B cell (primary cell): ENCODE data around the gene C19orf33. TPM values are rescaled to one million over a fixed set of nuclear protein-coding genes. Genes with fewer than 3 reads are reported as not detected.

ENCODE experiments used
- ATAC-seq: fragments of 200-7000 bp; cut with Tn5 transposase; one replicate; pipeline ENCODE4 v1.10.0; 2021; ENCODE audit warnings: low read depth, mild to moderate bottlenecking, moderate number of reproducible peaks, moderate library complexity
- CTCF ChIA-PET: fragments of 350-600 bp; sonication (Branson Sonifier 250); formaldehyde crosslinking; loops from one replicate; lab custom pipeline; 2021; ENCODE audit warnings: antibody characterized with exemption, inconsistent platforms; lab: Charles Lee
- POLR2A ChIA-PET: fragments of 350-600 bp; sonication (Branson Sonifier 250); formaldehyde crosslinking; loops from one replicate; lab custom pipeline; 2021; ENCODE audit warnings: antibody characterized with exemption; lab: Charles Lee
- DNase-seq: peaks from one replicate; pipeline ENCODE4 v3.0.0; 2013
- H2AFZ ChIP-seq: 2 replicates; pipeline ENCODE4 v1.6.1; 2012; ENCODE audit warnings: mild to moderate bottlenecking, low read depth, low read length; ENCODE audit not compliant: insufficient read depth, poor library complexity, severe bottlenecking
- H3K27ac ChIP-seq, 2 donors: 1 replicate in 1 of 2; 2 replicates in 1 of 2; pipeline ENCODE4 v1.5.1; 2012 to 2013; ENCODE audit warnings: low read length in 2 of 2, mild to moderate bottlenecking in 2 of 2, moderate library complexity in 1 of 2
- H3K27me3 ChIP-seq, 4 experiments: fragments of 200-600 bp in 1 of 4; sonication (generic) in 1 of 4; replicated peaks in 1 of 4; 1 replicate in 2 of 4; 2 replicates in 2 of 4; pipeline versions ENCODE4 v1.6.1 to v1.7.0; 2013 to 2016; ENCODE audit warnings: low read length in 3 of 4, mild to moderate bottlenecking in 2 of 4, mixed read lengths in 1 of 4, moderate library complexity in 1 of 4; ENCODE audit not compliant: insufficient read depth in 4 of 4, control insufficient read depth in 3 of 4; ENCODE audit errors: control extremely low read depth in 1 of 4
- H3K36me3 ChIP-seq, 2 experiments: replicated peaks in 1 of 2; 1 replicate in 1 of 2; 2 replicates in 1 of 2; pipeline versions ENCODE4 v1.6.1 to v1.7.1; 2013; ENCODE audit warnings: low read length in 1 of 2; ENCODE audit not compliant: insufficient read depth in 2 of 2, control insufficient read depth in 1 of 2; ENCODE audit errors: control extremely low read depth in 1 of 2, extremely low read depth in 1 of 2
- H3K4me1 ChIP-seq, 2 donors: fragments of 200-600 bp in 1 of 2; sonication (generic) in 1 of 2; 1 replicate in 1 of 2; 2 replicates in 1 of 2; pipeline versions ENCODE4 v1.5.1 to v1.6.1; 2013 to 2017; ENCODE audit warnings: low read length in 2 of 2; ENCODE audit not compliant: control insufficient read depth in 2 of 2, insufficient read depth in 2 of 2
- H3K4me2 ChIP-seq: replicated peaks from 2 replicates; pipeline ENCODE3; 2012; ENCODE audit warnings: mild to moderate bottlenecking, low read depth, low read length; ENCODE audit not compliant: poor library complexity, severe bottlenecking
- H3K4me3 ChIP-seq, 5 experiments: fragments of 200-600 bp in 1 of 5; sonication (generic) in 1 of 5; 1 replicate in 3 of 5; 2 replicates in 2 of 5; pipeline versions ENCODE4 v1.5.1 to v1.7.0; 2011 to 2016; ENCODE audit warnings: low read length in 4 of 5, mild to moderate bottlenecking in 4 of 5, low read depth in 2 of 5, control low read depth in 1 of 5, moderate library complexity in 1 of 5; ENCODE audit not compliant: insufficient read depth in 1 of 5; ENCODE audit errors: control extremely low read depth in 1 of 5, extremely low read depth in 1 of 5
- H3K79me2 ChIP-seq: fragments of 200-600 bp; sonication (generic); one replicate; pipeline ENCODE4 v1.6.0; 2016; ENCODE audit warnings: low read length; ENCODE audit not compliant: control insufficient read depth, insufficient read depth
- H3K9ac ChIP-seq: fragments of 200-600 bp; sonication (generic); 2 replicates; pipeline ENCODE4 v1.6.1; 2017; ENCODE audit warnings: mild to moderate bottlenecking, low read length, moderate library complexity
- H3K9me3 ChIP-seq, 3 donors: one replicate each; pipeline versions ENCODE4 v1.6.1 to v1.7.1; 2013; ENCODE audit warnings: low read length in 2 of 3; ENCODE audit not compliant: control insufficient read depth in 2 of 3, insufficient read depth in 1 of 3; ENCODE audit errors: control extremely low read depth in 1 of 3
- H4K20me1 ChIP-seq: 2 replicates; pipeline ENCODE4 v1.6.0; 2012; ENCODE audit warnings: mild to moderate bottlenecking, low read length; ENCODE audit not compliant: insufficient read depth, control insufficient read depth, poor library complexity, severe bottlenecking
- H3K27ac Mint-ChIP-seq: one replicate; pipeline ENCODE4 v1.8.0; 2021; ENCODE audit warnings: mixed read lengths
- H3K27me3 Mint-ChIP-seq: one replicate; pipeline ENCODE4 v1.8.0; 2021; ENCODE audit warnings: mixed read lengths
- H3K4me1 Mint-ChIP-seq: one replicate; pipeline ENCODE4 v1.8.0; 2021; ENCODE audit warnings: mixed read lengths
- H3K4me3 Mint-ChIP-seq: one replicate; pipeline ENCODE4 v1.8.0; 2021; ENCODE audit warnings: mixed read lengths
- H3K9me3 Mint-ChIP-seq: one replicate; pipeline ENCODE4 v1.8.0; 2022; ENCODE audit warnings: mixed read lengths; ENCODE audit not compliant: insufficient read depth
- WGBS: methylation state at CpG from one replicate; pipeline ENCODE4 v1.1.5; 2013; ENCODE audit warnings: missing lambda C conversion rate; ENCODE audit not compliant: insufficient coverage; 5-methylcytosine and 5-hydroxymethylcytosine counted together
- intact Hi-C: fragments of 100-400 bp; cut with micrococcal nuclease; formaldehyde crosslinking; loops from one replicate; pipeline ENCODE4 v1.10.0; 2022
- polyA minus RNA-seq: library from RNA; depleted of rRNA, polyadenylated mRNA; stranded (reverse); fragments of >200 nt; gene quantifications from 2 replicates; pipeline ENCODE4 v1.2.3, GENCODE V29; 2012
- polyA plus RNA-seq: library from polyadenylated mRNA; depleted of rRNA; stranded (reverse); fragments of >200 nt; gene quantifications from 2 replicates; pipeline ENCODE4 v1.2.3, GENCODE V29; 2012
- total RNA-seq, 2 donors: library from RNA; stranded (reverse); fragments of 120-200 nt in 1 of 2; gene quantifications; 1 replicate in 1 of 2; 2 replicates in 1 of 2; pipeline versions ENCODE4 v1.2.3 to v1.2.4, GENCODE V29; 2013 to 2022
- TF ChIP-seq, protein P1 (sequence below): fragments of 200-600 bp; IDR thresholded peaks from one replicate; pipeline ENCODE4 v1.8.0; 2022; ENCODE audit warnings: antibody characterized with exemption, mild to moderate bottlenecking

Gene C19orf33
- 1.2 and 2.0 TPM in 2 replicates for total RNA-seq
- 1.6 TPM for total RNA-seq (2013)
- not detected in 2 replicates for polyA plus RNA-seq
- not detected in 2 replicates for polyA minus RNA-seq

DNA sequence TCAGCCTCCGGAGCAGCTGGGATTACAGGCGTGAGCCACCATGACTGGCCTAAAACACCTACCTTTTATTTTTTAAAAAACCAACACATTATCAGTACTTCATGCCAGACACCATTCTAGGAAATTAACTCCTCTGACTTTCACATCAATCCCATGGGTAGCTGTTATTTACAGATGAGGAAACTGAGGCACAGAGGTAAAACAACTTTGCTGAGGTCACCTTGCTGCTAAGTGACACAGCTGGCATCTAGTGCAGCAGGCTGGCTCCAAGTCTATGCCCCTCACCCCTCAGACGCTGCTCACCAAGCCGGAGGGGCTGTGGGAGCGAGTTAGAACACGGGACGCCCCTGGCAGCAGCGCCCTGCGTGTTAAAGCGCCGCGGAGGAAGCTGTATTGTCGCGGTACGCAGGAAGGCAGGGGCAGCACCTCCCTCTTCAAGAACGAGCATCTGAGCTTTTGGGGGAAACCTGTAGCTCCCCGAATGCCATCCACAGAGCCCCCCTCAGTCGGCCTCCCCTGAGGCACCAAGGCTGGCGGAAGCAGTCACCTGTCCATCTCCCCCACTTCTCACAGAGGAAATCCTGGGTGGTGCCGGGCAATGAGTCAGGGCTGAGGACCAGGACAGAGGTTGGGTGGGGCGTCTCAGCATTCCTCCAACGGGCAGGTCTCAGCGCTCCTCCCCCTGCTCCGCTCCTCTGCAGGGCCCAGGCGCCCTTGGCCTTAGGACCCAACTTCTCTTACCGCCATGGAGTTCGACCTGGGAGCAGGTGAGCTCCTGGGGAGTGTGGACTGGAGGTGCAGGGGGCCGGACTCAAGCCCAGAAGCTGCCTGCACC, at the start of gene C19orf33:
TSS of gene C19orf33 (plus strand) at position 735 of the 835 bp plus-strand sequence. CDS start at position 746, 11 bp downstream.
- Mint-ChIP-seq H3K4me3 (no peak within 1 kb of the TSS), H3K27me3 (no peaks in the 10 kb centered on the region), H3K4me1 (no peaks in the 10 kb centered on the region), H3K9me3 (peaks cover 3% of the 10 kb centered on the region), H3K27ac (no peak within 1 kb of the TSS)
- no peak for ATAC-seq
- Histone ChIP-seq H3K4me3 (no peak within 1 kb of the TSS), H3K4me1 (no peaks in the 10 kb centered on the region), H3K4me2 (no peak within 1 kb of the TSS), H2AFZ (no peak within 1 kb of the TSS), H3K27me3 (no peaks in the 10 kb centered on the region), H4K20me1 (no peaks in the 10 kb centered on the region), H3K27ac (no peak within 1 kb of the TSS), H3K9me3 (peaks cover 0 to 13% (median 0%) of the 10 kb centered on the region in 3 donors), H3K79me2 (no peaks in the 10 kb centered on the region), H3K36me3 (peaks cover 0 to 17% of the 10 kb centered on the region in 2 experiments), H3K9ac (no peak within 1 kb of the TSS)
- ChIA-PET CTCF (interaction anchor here (0.7 kb wide), 1 partner anchor 16 kb away, joined by 3 read pairs; the partner anchor contains the start of gene KCNK6), POLR2A (no interaction called here)
- WGBS, result 32% methylated on average over 20 of the region's 28 CpGs
- TF ChIP-seq, protein P1, sequence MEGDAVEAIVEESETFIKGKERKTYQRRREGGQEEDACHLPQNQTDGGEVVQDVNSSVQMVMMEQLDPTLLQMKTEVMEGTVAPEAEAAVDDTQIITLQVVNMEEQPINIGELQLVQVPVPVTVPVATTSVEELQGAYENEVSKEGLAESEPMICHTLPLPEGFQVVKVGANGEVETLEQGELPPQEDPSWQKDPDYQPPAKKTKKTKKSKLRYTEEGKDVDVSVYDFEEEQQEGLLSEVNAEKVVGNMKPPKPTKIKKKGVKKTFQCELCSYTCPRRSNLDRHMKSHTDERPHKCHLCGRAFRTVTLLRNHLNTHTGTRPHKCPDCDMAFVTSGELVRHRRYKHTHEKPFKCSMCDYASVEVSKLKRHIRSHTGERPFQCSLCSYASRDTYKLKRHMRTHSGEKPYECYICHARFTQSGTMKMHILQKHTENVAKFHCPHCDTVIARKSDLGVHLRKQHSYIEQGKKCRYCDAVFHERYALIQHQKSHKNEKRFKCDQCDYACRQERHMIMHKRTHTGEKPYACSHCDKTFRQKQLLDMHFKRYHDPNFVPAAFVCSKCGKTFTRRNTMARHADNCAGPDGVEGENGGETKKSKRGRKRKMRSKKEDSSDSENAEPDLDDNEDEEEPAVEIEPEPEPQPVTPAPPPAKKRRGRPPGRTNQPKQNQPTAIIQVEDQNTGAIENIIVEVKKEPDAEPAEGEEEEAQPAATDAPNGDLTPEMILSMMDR, result no peak
- DNase-seq, result no peak
- intact Hi-C loops, result no loop called here
